ENCODE measurements around the gene PRKCZ. TPM values are rescaled to one million over a fixed set of nuclear protein-coding genes. Genes with fewer than 3 reads are reported as not detected.

PRKCZ gene
- total and polyA plus RNA-seq, 2 of the 4 experiments (the other 2 are of a cell fraction): 2.0 to 3.5 TPM

DNA sequence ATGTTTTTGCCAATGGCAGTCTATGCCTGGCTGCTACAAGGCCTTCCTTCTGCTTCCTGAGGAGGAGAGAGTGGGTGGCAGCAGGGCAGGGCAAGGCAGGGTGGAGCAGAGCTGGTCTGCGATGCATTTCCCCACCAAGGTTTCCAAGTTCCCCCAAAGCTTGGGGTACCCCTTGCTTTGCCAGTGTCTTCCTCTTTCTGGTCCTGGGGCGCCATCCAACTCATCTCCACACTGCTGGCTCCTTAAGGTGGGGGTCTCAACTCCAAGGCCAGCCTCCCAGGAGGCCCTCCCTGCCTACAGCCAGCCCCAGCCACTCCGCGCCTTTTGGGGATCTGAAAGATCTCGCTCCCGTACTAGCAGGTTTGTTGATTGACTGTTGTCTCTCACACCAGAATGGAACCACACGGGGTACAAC is 174.0 kb downstream of the PRKCZ start:
- Histone ChIP-seq H4K5ac (ENCODE audit: low read depth, low read length) (no peak overlapping the region), H4K20me1 (ENCODE audit: insufficient read depth, low read length) (peaks cover 6% of the 10 kb centered on the region), H4K8ac (ENCODE audit: low read depth in 2 of 2, low read length in 2 of 2) (no peak overlapping the region), H2BK15ac (ENCODE audit: low read depth, low read length) (no peak overlapping the region), H4K91ac (ENCODE audit: insufficient read depth, low read depth, low read length) (no peak overlapping the region), H2BK5ac (ENCODE audit: low read depth, low read length, poor library complexity, severe bottlenecking) (no peak overlapping the region), H2BK120ac (ENCODE audit: low read depth, low read length) (no peak overlapping the region), H3K36me3 (ENCODE audit: control insufficient read depth, insufficient read depth, low read length) (peaks cover 2% of the 10 kb centered on the region; the same call in 1 of the 2 replicates), H3K4ac (ENCODE audit: low read depth, low read length) (no peak overlapping the region), H3K4me1 (ENCODE audit: control insufficient read depth, insufficient read depth, low read length) (peaks cover 3% of the 10 kb centered on the region; the same call in 1 of the 2 replicates), H2AK5ac (ENCODE audit: low read depth, low read length) (0 out of 2 replicates have a peak overlapping the region, but pooled peaks have one; percentile 24), H3K56ac (ENCODE audit: extremely low read depth, insufficient read depth, low read length) (no peak overlapping the region), H3K79me1 (ENCODE audit: low read depth in 1 of 2, low read length in 2 of 2) (peaks cover 5 to 9% of the 10 kb centered on the region in 2 experiments), H3K23ac (ENCODE audit: low read depth, low read length) (no peak overlapping the region), H2AK9ac (replicated peaks; ENCODE audit: low read depth, low read length, poor library complexity) (no peak overlapping the region), H3K4me3 (ENCODE audit: insufficient read depth, low read depth, low read length) (no peak overlapping the region), H3K9ac (ENCODE audit: low read depth, low read length) (no peak overlapping the region), H3K4me2 (ENCODE audit: low read depth, low read length) (no peak overlapping the region), H3K27me3 (ENCODE audit: control insufficient read depth, insufficient read depth, low read length) (no peaks in the 10 kb centered on the region), H3K9me3 (ENCODE audit: control insufficient read depth, insufficient read depth, low read length) (no peaks in the 10 kb centered on the region), H2AFZ (replicated peaks; ENCODE audit: low read length, poor library complexity) (no peak overlapping the region), H2BK20ac (ENCODE audit: low read depth, low read length) (no peak overlapping the region), H3K14ac (replicated peaks; ENCODE audit: low read depth, low read length) (no peak overlapping the region), H3K18ac (ENCODE audit: low read depth, low read length) (no peak overlapping the region), H3K27ac (ENCODE audit: insufficient read depth, low read length) (no peak overlapping the region), H3K9me1 (ENCODE audit: insufficient read depth, low read length) (no peaks in the 10 kb centered on the region)
- DNase-seq: no peak
- POLR2A ChIA-PET (ENCODE audit: unreplicated experiment): no interaction called here
- intact Hi-C loops (cut with micrococcal nuclease): no loop called here
- CTCF ChIA-PET: interaction anchor here (1.1 kb wide), 2 partner anchors 29 to 157 kb away, joined by 4 to 8 read pairs; partner anchors contain the start of gene FAAP20
- no peak for TF ChIP-seq MXI1 (IDR thresholded peaks at IDR 0.05; ENCODE audit: borderline replicate concordance, low read depth, low read length)
- no peak for TF ChIP-seq POLR2A (IDR thresholded peaks at IDR 0.05; ENCODE audit: low read depth, low read length)
- TF ChIP-seq RCOR1 (IDR thresholded peaks at IDR 0.05; ENCODE audit: insufficient replicate concordance, low read length): no peak
- TF ChIP-seq, protein P1, sequence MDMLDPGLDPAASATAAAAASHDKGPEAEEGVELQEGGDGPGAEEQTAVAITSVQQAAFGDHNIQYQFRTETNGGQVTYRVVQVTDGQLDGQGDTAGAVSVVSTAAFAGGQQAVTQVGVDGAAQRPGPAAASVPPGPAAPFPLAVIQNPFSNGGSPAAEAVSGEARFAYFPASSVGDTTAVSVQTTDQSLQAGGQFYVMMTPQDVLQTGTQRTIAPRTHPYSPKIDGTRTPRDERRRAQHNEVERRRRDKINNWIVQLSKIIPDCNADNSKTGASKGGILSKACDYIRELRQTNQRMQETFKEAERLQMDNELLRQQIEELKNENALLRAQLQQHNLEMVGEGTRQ (IDR thresholded peaks at IDR 0.05; ENCODE audit: low read depth, low read length): no peak
- TF ChIP-seq MAFK (IDR thresholded peaks at IDR 0.05; ENCODE audit: low read depth, low read length): no peak
- no peak for TF ChIP-seq FOS (IDR thresholded peaks at IDR 0.05; ENCODE audit: low read depth, low read length)
- no peak for TF ChIP-seq NFE2L2 (IDR thresholded peaks at IDR 0.05; ENCODE audit: low read depth, low read length)
- no peak for TF ChIP-seq BHLHE40 (IDR thresholded peaks at IDR 0.05; ENCODE audit: low read depth, low read length)
- TF ChIP-seq RFX5 (IDR thresholded peaks at IDR 0.05; ENCODE audit: low read depth, low read length): no peak
- TF ChIP-seq SMC3 (IDR thresholded peaks at IDR 0.05; ENCODE audit: low read depth, low read length): no peak
- no peak for TF ChIP-seq MAZ (IDR thresholded peaks at IDR 0.05; ENCODE audit: borderline replicate concordance, low read depth, low read length)
- TF ChIP-seq CHD1 (IDR thresholded peaks at IDR 0.05; ENCODE audit: low read depth, low read length): no peak
- TF ChIP-seq, protein P2, sequence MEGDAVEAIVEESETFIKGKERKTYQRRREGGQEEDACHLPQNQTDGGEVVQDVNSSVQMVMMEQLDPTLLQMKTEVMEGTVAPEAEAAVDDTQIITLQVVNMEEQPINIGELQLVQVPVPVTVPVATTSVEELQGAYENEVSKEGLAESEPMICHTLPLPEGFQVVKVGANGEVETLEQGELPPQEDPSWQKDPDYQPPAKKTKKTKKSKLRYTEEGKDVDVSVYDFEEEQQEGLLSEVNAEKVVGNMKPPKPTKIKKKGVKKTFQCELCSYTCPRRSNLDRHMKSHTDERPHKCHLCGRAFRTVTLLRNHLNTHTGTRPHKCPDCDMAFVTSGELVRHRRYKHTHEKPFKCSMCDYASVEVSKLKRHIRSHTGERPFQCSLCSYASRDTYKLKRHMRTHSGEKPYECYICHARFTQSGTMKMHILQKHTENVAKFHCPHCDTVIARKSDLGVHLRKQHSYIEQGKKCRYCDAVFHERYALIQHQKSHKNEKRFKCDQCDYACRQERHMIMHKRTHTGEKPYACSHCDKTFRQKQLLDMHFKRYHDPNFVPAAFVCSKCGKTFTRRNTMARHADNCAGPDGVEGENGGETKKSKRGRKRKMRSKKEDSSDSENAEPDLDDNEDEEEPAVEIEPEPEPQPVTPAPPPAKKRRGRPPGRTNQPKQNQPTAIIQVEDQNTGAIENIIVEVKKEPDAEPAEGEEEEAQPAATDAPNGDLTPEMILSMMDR (conservative IDR thresholded peaks at IDR 0.05; ENCODE audit: low read depth, low read length): no peak
- TF ChIP-seq ELK1 (IDR thresholded peaks at IDR 0.05; ENCODE audit: borderline replicate concordance, low read depth, low read length): no peak
- TF ChIP-seq CEBPB (IDR thresholded peaks at IDR 0.05; ENCODE audit: low read depth, low read length): no peak
- TF ChIP-seq RAD21 (IDR thresholded peaks at IDR 0.05; ENCODE audit: low read length): no peak
- 93% methylated on average over 2 of the region's 7 CpGs; no CpG with 5 or more reads in 1 of the 2 experiments for WGBS, 2 experiments (ENCODE audit: extremely low coverage in 2 of 2, insufficient read length in 1 of 2)
- ATAC-seq (ENCODE audit: low read depth): no peak
- in situ Hi-C loops (cut with MboI; ENCODE audit: low sequenced_read_pairs): no loop called here
- dilution Hi-C loops (cut with HindIII; ENCODE audit: low sequenced_read_pairs, unreplicated experiment): no loop called here
- no TSS peak for BruUV-seq (replicated peaks)
